Measurements from ENCODE around the gene RHOU.

The RHOU gene

GRCh38 chr1:228723921-228724320, 11.4 kb upstream of the RHOU start:
- DNase-seq: no peak
- TF ChIP-seq GATA1 (IDR thresholded peaks at IDR 0.05; ENCODE audit: low read depth, low read length) (no peak), POLR2A (IDR thresholded peaks at IDR 0.05; ENCODE audit: low read length) (no peak)

- DNase-seq: no peak
- no peak for TF ChIP-seq POLR2A (IDR thresholded peaks at IDR 0.05; ENCODE audit: low read length)
- no peak for TF ChIP-seq GATA1 (IDR thresholded peaks at IDR 0.05; ENCODE audit: low read depth, low read length)
Measured at GRCh38 chr1:228725178-228725577, 10.1 kb upstream of the RHOU start.

GRCh38 chr1:228727681-228728171, 7.6 kb upstream of the RHOU start:
- TF ChIP-seq POLR2A (IDR thresholded peaks at IDR 0.05; ENCODE audit: low read length): no peak
- DNase-seq: no peak

- TF ChIP-seq GATA1 (IDR thresholded peaks at IDR 0.05; ENCODE audit: low read depth, low read length): no peak
- TF ChIP-seq POLR2A (IDR thresholded peaks at IDR 0.05; ENCODE audit: low read length): no peak
- DNase-seq: no peak
Measured at GRCh38 chr1:228732426-228732825, 2.9 kb upstream of the RHOU start.

GRCh38 chr1:228733576-228733975, 1.7 kb upstream of the RHOU start:
- no peak for DNase-seq
- TF ChIP-seq GATA1 (IDR thresholded peaks at IDR 0.05; ENCODE audit: low read depth, low read length) (no peak), POLR2A (IDR thresholded peaks at IDR 0.05; ENCODE audit: low read length) (no peak)

GRCh38 chr1:228735871-228736586, 750 bp downstream of the RHOU start:
- TF ChIP-seq POLR2A (IDR thresholded peaks at IDR 0.05; ENCODE audit: low read length): no peak
- TF ChIP-seq GATA1 (IDR thresholded peaks at IDR 0.05; ENCODE audit: low read depth, low read length): no peak
- DNase-seq: peak in 1 of 2 experiments; percentile 4

- no peak for TF ChIP-seq POLR2A (IDR thresholded peaks at IDR 0.05; ENCODE audit: low read length)
- TF ChIP-seq GATA1 (IDR thresholded peaks at IDR 0.05; ENCODE audit: low read depth, low read length): no peak
Measured at GRCh38 chr1:228736844-228737445, 1.7 kb downstream of the RHOU start.

GRCh38 chr1:228737601-228738041, 2.3 kb downstream of the RHOU start:
- DNase-seq: no peak

More at GRCh38 chr1:228736844-228737445, 1.7 kb downstream of the RHOU start:
- DNase-seq: no peak

GRCh38 chr1:228739826-228740225, 4.5 kb downstream of the RHOU start:
- no peak for DNase-seq
- TF ChIP-seq POLR2A (IDR thresholded peaks at IDR 0.05; ENCODE audit: low read length) (no peak), GATA1 (IDR thresholded peaks at IDR 0.05; ENCODE audit: low read depth, low read length) (no peak)

More at GRCh38 chr1:228737601-228738041, 2.3 kb downstream of the RHOU start:
- no peak for TF ChIP-seq POLR2A (IDR thresholded peaks at IDR 0.05; ENCODE audit: low read length)
- TF ChIP-seq GATA1 (IDR thresholded peaks at IDR 0.05; ENCODE audit: low read depth, low read length): no peak

GRCh38 chr1:228740543-228741317, 5.5 kb downstream of the RHOU start:
- no peak for DNase-seq
- no peak for TF ChIP-seq POLR2A (IDR thresholded peaks at IDR 0.05; ENCODE audit: low read length)
- no peak for TF ChIP-seq GATA1 (IDR thresholded peaks at IDR 0.05; ENCODE audit: low read depth, low read length)

GRCh38 chr1:228742281-228742860, 7.1 kb downstream of the RHOU start:
- peak; percentile 11 to 34 for DNase-seq
- TF ChIP-seq GATA1 (IDR thresholded peaks at IDR 0.05; ENCODE audit: low read depth, low read length) (no peak), POLR2A (IDR thresholded peaks at IDR 0.05; ENCODE audit: low read length) (no peak)

GRCh38 chr1:228743405-228743804, 8.1 kb downstream of the RHOU start:
- no peak for DNase-seq
- TF ChIP-seq POLR2A (IDR thresholded peaks at IDR 0.05; ENCODE audit: low read length) (no peak), GATA1 (IDR thresholded peaks at IDR 0.05; ENCODE audit: low read depth, low read length) (no peak)

GRCh38 chr1:228744356-228744755, 9.1 kb downstream of the RHOU start:
- TF ChIP-seq POLR2A (IDR thresholded peaks at IDR 0.05; ENCODE audit: low read length): no peak
- TF ChIP-seq GATA1 (IDR thresholded peaks at IDR 0.05; ENCODE audit: low read depth, low read length): no peak
- no peak for DNase-seq

GRCh38 chr1:228744918-228745317, 9.6 kb downstream of the RHOU start:
- TF ChIP-seq GATA1 (IDR thresholded peaks at IDR 0.05; ENCODE audit: low read depth, low read length) (no peak), POLR2A (IDR thresholded peaks at IDR 0.05; ENCODE audit: low read length) (no peak)
- DNase-seq: no peak
